Panc1 (cell line): Measurements from ENCODE around the gene PRODH2. TPM values are rescaled to one million over a fixed set of nuclear protein-coding genes. Genes with fewer than 3 reads are reported as not detected.
"Not testable (repeated sequence)": the region's sequence is repeated elsewhere in the genome, so short reads cannot be mapped to it uniquely, and the experiment has no call there.

ENCODE experiments used
- ATAC-seq: fragments of 200-7000 bp; cut with Tn5 transposase; 2 replicates; pipeline ENCODE4 v1.9.1; 2020; ENCODE audit warnings: mild to moderate bottlenecking, moderate library complexity
- BruUV-seq: library from RNA; stranded (reverse); fragments of 400-500 nt; replicated peaks from 2 replicates; lab custom pipeline; 2021; lab: Mats Ljungman, UMichigan
- CTCF ChIA-PET: fragments of 300-600 bp; sonication (Branson Sonifier 250); formaldehyde crosslinking; loops from one replicate; lab custom pipeline; 2022; ENCODE audit warnings: antibody characterized with exemption; lab: Charles Lee
- POLR2A ChIA-PET: fragments of 300-600 bp; sonication (Branson Sonifier 250); formaldehyde crosslinking; loops from one replicate; lab custom pipeline; 2022; ENCODE audit warnings: antibody characterized with exemption; lab: Charles Lee
- DNase-seq: peaks from one replicate; pipeline ENCODE4 v3.0.0-alpha.2; 2010; ENCODE audit warnings: low read depth, low spot score
- H3K27ac ChIP-seq: 2 replicates; pipeline ENCODE4 v1.5.1; 2011; ENCODE audit warnings: mild to moderate bottlenecking, low read length, inconsistent platforms
- H3K27me3 ChIP-seq: fragments of 200-500 bp; sonication (Bioruptor generic); 2 replicates; pipeline ENCODE4 v1.6.0; 2014; ENCODE audit warnings: low read length, inconsistent platforms; ENCODE audit not compliant: control insufficient read depth, insufficient read depth
- H3K36me3 ChIP-seq: fragments of 200-500 bp; sonication (Bioruptor generic); 2 replicates; pipeline ENCODE4 v1.5.1; 2014; ENCODE audit warnings: inconsistent platforms, mild to moderate bottlenecking, low read length, moderate library complexity; ENCODE audit not compliant: control insufficient read depth, insufficient read depth
- H3K4me1 ChIP-seq: 2 replicates; pipeline ENCODE4 v1.5.1; 2011; ENCODE audit warnings: inconsistent platforms, mild to moderate bottlenecking, low read length, moderate library complexity; ENCODE audit not compliant: control insufficient read depth, insufficient read depth
- H3K4me3 ChIP-seq, 2 experiments: 2 replicates each; pipeline ENCODE4 v1.5.1; 2011 to 2012; ENCODE audit warnings: low read depth in 2 of 2, low read length in 2 of 2, mild to moderate bottlenecking in 2 of 2, inconsistent platforms in 1 of 2, moderate library complexity in 1 of 2
- H3K9me3 ChIP-seq: fragments of 200-500 bp; sonication (Bioruptor generic); 2 replicates; pipeline ENCODE4 v1.5.1; 2014; ENCODE audit warnings: low read depth, mild to moderate bottlenecking, inconsistent platforms, low read length, moderate library complexity; ENCODE audit not compliant: control insufficient read depth, insufficient read depth
- POLR2AphosphoS5 ChIP-seq: IDR thresholded peaks from 2 replicates; pipeline ENCODE4 v1.6.1; 2012; ENCODE audit warnings: mild to moderate bottlenecking, low read depth, low read length, moderate library complexity
- SIN3A ChIP-seq: IDR thresholded peaks from 2 replicates; pipeline ENCODE4 v1.6.1; 2012; ENCODE audit warnings: low read depth, mild to moderate bottlenecking, low read length, moderate library complexity, borderline replicate concordance; ENCODE audit not compliant: insufficient read depth
- TCF7L2 ChIP-seq: IDR thresholded peaks from 2 replicates; pipeline ENCODE4 v1.6.1; 2011; ENCODE audit warnings: mild to moderate bottlenecking, low read depth, low read length, inconsistent platforms
- in situ Hi-C: cut with HindIII; loops from 2 replicates; pipeline ENCODE4 v1.10.0; 2016; ENCODE audit warnings: low sequenced_read_pairs, low pct_unique_long_range_greater_than_20kb
- intact Hi-C: fragments of 100-400 bp; cut with micrococcal nuclease; formaldehyde crosslinking; loops from one replicate; pipeline ENCODE4 v1.10.0; 2022; ENCODE audit not compliant: unreplicated experiment
- total RNA-seq: library from RNA; stranded (reverse); gene quantifications from one replicate; pipeline ENCODE4 v1.2.1, GENCODE V29; 2021; ENCODE audit not compliant: unreplicated experiment
- TF ChIP-seq, protein P1 (sequence below), 2 experiments: IDR thresholded peaks; 2 replicates each; pipeline ENCODE4 v1.6.1; 2011 to 2012; ENCODE audit warnings: low read depth in 2 of 2, control low read depth in 1 of 2, low read length in 1 of 2, mild to moderate bottlenecking in 1 of 2, moderate library complexity in 1 of 2; ENCODE audit not compliant: insufficient read depth in 1 of 2
- TF ChIP-seq, protein P2 (sequence below): fragments of 450-650 bp; IDR thresholded peaks from 2 replicates; pipeline ENCODE4 v1.5.1; 2017; ENCODE audit warnings: mild to moderate bottlenecking

PRODH2 gene
- total RNA-seq, 1 experiment from 2014 or later = not detected

DNA sequence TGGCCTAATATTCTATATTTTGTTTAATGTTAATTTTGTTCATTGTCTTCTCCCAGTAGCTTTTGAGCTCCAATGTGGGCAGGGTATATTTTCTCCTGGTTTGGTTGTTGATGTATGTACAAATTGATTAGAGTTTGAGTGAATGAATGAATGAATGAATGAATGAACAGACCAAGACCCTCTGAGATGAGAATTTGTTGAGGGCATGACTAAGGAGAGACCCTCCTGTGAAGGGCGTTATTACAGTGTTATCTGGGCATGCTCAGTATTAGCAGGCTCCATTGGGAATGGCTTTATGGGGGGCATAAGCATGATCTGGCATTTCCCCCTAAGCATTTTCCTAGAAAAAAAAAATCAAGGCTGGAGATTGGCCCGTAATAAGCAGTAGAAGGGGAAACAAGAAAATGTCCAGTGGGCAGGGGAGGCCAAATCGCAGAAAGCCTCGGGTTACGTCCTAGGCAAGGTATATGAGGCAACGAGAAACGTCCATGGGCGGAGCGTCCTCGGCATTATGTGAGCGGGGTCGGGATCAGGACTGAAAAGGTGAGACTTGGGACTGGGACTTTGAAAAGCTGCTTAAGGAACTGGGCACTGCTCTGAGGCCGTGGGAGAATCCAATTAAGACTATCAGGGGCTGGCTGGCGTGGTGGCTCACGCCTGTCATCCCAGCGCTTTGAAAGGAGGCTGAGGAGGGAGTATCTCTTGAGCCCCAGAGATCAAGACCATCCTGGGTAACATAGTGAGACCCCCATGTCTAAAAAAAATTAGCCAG, 38.2 kb downstream of the PRODH2 start:
- peak overlapping the region; percentile 54 to 65 for H3K4me3 ChIP-seq
- POLR2A ChIA-PET = no interaction called here
- BruUV-seq = no TSS peak
- H3K9me3 ChIP-seq = no peaks in the 10 kb centered on the region
- intact Hi-C loops = no loop called here
- peaks cover 11% of the 10 kb centered on the region; the same call in 1 of the 2 replicates for H3K4me1 ChIP-seq
- TF ChIP-seq, protein P1, sequence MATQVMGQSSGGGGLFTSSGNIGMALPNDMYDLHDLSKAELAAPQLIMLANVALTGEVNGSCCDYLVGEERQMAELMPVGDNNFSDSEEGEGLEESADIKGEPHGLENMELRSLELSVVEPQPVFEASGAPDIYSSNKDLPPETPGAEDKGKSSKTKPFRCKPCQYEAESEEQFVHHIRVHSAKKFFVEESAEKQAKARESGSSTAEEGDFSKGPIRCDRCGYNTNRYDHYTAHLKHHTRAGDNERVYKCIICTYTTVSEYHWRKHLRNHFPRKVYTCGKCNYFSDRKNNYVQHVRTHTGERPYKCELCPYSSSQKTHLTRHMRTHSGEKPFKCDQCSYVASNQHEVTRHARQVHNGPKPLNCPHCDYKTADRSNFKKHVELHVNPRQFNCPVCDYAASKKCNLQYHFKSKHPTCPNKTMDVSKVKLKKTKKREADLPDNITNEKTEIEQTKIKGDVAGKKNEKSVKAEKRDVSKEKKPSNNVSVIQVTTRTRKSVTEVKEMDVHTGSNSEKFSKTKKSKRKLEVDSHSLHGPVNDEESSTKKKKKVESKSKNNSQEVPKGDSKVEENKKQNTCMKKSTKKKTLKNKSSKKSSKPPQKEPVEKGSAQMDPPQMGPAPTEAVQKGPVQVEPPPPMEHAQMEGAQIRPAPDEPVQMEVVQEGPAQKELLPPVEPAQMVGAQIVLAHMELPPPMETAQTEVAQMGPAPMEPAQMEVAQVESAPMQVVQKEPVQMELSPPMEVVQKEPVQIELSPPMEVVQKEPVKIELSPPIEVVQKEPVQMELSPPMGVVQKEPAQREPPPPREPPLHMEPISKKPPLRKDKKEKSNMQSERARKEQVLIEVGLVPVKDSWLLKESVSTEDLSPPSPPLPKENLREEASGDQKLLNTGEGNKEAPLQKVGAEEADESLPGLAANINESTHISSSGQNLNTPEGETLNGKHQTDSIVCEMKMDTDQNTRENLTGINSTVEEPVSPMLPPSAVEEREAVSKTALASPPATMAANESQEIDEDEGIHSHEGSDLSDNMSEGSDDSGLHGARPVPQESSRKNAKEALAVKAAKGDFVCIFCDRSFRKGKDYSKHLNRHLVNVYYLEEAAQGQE (IDR thresholded peaks at IDR 0.05; ENCODE audit: insufficient read depth in 1 of 2, low read depth in 2 of 2, low read length in 1 of 2) = no peak
- TF ChIP-seq POLR2AphosphoS5 = no peak
- TF ChIP-seq TCF7L2 = no peak
- no peak for TF ChIP-seq SIN3A
- TF ChIP-seq, protein P2, sequence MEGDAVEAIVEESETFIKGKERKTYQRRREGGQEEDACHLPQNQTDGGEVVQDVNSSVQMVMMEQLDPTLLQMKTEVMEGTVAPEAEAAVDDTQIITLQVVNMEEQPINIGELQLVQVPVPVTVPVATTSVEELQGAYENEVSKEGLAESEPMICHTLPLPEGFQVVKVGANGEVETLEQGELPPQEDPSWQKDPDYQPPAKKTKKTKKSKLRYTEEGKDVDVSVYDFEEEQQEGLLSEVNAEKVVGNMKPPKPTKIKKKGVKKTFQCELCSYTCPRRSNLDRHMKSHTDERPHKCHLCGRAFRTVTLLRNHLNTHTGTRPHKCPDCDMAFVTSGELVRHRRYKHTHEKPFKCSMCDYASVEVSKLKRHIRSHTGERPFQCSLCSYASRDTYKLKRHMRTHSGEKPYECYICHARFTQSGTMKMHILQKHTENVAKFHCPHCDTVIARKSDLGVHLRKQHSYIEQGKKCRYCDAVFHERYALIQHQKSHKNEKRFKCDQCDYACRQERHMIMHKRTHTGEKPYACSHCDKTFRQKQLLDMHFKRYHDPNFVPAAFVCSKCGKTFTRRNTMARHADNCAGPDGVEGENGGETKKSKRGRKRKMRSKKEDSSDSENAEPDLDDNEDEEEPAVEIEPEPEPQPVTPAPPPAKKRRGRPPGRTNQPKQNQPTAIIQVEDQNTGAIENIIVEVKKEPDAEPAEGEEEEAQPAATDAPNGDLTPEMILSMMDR = no peak
- no peaks in the 10 kb centered on the region for H3K36me3 ChIP-seq
- 0 out of 2 replicates have a peak overlapping the region, but pooled peaks have one; percentile 1 for H3K27ac ChIP-seq
- CTCF ChIA-PET = interaction anchor here (0.6 kb wide), 2 partner anchors 38 to 620 kb away, joined by 4 to 8 read pairs; partner anchors contain the start of gene PRODH2
- DNase-seq = no peak
- H3K27me3 ChIP-seq = no peaks in the 10 kb centered on the region
- in situ Hi-C loops = no loop called here
- ATAC-seq = peak; percentile 2; the same call in 1 of the 2 replicates

DNA sequence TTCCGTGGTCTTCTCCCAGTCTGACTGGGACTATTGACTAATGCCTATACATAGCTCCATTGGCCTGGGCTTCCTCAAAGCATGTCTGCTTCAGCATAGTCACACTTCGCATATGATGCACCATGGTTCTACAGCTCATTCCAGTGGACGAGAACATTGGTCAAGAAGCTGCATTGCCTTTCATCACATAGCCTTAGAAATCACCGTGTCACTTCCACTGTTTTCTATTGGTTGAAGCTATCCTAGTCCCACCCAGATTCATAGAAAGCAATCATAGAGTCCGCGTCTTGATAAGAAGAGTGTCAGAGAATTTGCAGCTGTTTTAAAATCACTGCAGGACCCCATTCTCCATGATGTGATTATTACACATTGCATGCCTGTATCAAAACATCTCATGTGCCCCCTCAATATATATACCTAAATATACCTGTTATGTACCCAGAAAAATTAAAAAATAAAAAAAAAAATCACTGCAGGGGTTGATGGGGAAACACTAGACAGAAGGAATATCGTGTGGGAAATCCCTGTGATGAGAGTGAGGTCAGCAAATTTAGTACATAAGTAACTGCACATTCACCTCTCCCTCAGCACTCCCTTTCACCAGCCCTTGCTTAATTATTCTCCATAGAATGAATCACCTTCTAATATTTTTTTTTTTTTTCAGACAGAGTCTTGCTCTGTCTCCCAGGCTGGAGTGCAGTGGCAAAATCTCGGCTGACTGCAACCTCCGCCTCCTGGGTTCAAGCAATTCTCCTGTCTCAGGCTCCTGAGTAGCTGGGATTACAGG, 39.4 kb downstream of the PRODH2 start:
- DNase-seq (no peak), ATAC-seq (no peak)
- Histone ChIP-seq H3K4me3 (no peak overlapping the region), H3K27ac (no peak overlapping the region), H3K36me3 (no peaks in the 10 kb centered on the region), H3K27me3 (no peaks in the 10 kb centered on the region), H3K9me3 (no peaks in the 10 kb centered on the region), H3K4me1 (peaks cover 11% of the 10 kb centered on the region; the same call in 1 of the 2 replicates)
- intact Hi-C loops = no loop called here
- no TSS peak for BruUV-seq
- TF ChIP-seq, protein P1 (IDR thresholded peaks at IDR 0.05; ENCODE audit: insufficient read depth in 1 of 2, low read depth in 2 of 2, low read length in 1 of 2) = no peak
- TF ChIP-seq, protein P2 = no peak
- TF ChIP-seq POLR2AphosphoS5 (peak; percentile 36; the same call in 1 of the 2 replicates), TCF7L2 (no peak)
- in situ Hi-C loops = no loop called here
- ChIA-PET CTCF (interaction anchor here (0.6 kb wide), 1 partner anchor 28 kb away, joined by 3 read pairs; the partner anchor contains the start of genes PSENEN and U2AF1L4), POLR2A (no interaction called here)

DNA sequence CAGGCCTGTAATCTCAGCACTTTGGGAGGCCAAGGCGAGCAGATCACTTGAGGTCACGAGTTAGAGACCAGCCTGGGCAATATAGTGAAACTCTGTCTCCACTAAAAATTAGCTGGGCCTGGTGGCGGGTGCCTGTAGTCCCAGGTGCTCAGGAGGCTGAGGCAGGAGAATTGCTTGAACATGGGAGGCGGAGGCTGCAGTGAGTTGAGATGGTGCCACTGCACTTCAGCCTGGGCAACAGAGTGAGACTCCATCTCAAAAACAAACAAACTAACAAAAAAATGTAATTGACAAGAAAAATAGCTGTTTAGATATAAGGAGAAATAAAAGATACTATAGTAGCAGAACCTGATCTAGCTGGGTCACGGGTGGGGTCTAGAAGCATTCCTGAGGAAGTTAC, 40.3 kb downstream of the PRODH2 start:
- POLR2A ChIA-PET, intact Hi-C loops, H3K36me3 ChIP-seq, ATAC-seq, CTCF ChIA-PET, H3K27me3 ChIP-seq, DNase-seq, H3K4me3 ChIP-seq, BruUV-seq, H3K27ac ChIP-seq, in situ Hi-C loops, H3K9me3 ChIP-seq: not testable (repeated sequence)
- peaks cover 11% of the 10 kb centered on the region; the same call in 1 of the 2 replicates for H3K4me1 ChIP-seq
